ENCODE data around the gene SMIM1.

Gene SMIM1

GRCh38 chr1:3752400-3752945, 20.1 kb upstream of the SMIM1 start, which contains the start of gene CCDC27:
Gene CCDC27, plus strand, starts transcription at chr1:3752450. Its CDS starts 32 bp downstream, at chr1:3752482.
- H3K4me1 ChIP-seq (ENCODE audit: insufficient read depth, low read length, poor library complexity, severe bottlenecking), result no peaks in the 10 kb centered on the region
- H3K9me2 ChIP-seq (replicated peaks; ENCODE audit: low read depth, low read length), result no peaks in the 10 kb centered on the region
- H4K20me1 ChIP-seq (ENCODE audit: insufficient read depth, low read length, poor library complexity, severe bottlenecking), result no peaks in the 10 kb centered on the region
- H3K36me3 ChIP-seq (ENCODE audit: insufficient read depth, low read length), result no peaks in the 10 kb centered on the region
- no peak within 1 kb of the TSS for H3K4me3 ChIP-seq (ENCODE audit: low read length, poor library complexity, severe bottlenecking)
- H3K4me2 ChIP-seq (ENCODE audit: low read depth, low read length, poor library complexity, severe bottlenecking), result no peak within 1 kb of the TSS
- no peak for TF ChIP-seq CTCF (conservative IDR thresholded peaks at IDR 0.05; ENCODE audit: low read length)
- TF ChIP-seq EZH2phosphoT487 (IDR thresholded peaks at IDR 0.05; ENCODE audit: borderline replicate concordance), result no peak
- no peaks in the 10 kb centered on the region for H3K79me2 ChIP-seq (ENCODE audit: insufficient read depth, low read length)
- H3K9ac ChIP-seq (ENCODE audit: low read depth, low read length, poor library complexity, severe bottlenecking), result no peak within 1 kb of the TSS
- H2AFZ ChIP-seq (ENCODE audit: low read length), result no peak within 1 kb of the TSS
- H3K9me3 ChIP-seq (ENCODE audit: insufficient read depth, low read depth, low read length), result no peaks in the 10 kb centered on the region
- no peaks in the 10 kb centered on the region for H3F3A ChIP-seq (ENCODE audit: low read depth)
- H3K27me3 ChIP-seq (ENCODE audit: insufficient read depth, low read length, poor library complexity, severe bottlenecking), result no peaks in the 10 kb centered on the region

GRCh38 chr1:3753656-3754454, 18.7 kb upstream of the SMIM1 start:
- Histone ChIP-seq H4K20me1 (ENCODE audit: insufficient read depth, low read length, poor library complexity, severe bottlenecking) (no peaks in the 10 kb centered on the region), H3K9ac (ENCODE audit: low read depth, low read length, poor library complexity, severe bottlenecking) (no peak overlapping the region), H3K27me3 (ENCODE audit: insufficient read depth, low read length, poor library complexity, severe bottlenecking) (no peaks in the 10 kb centered on the region), H3K9me2 (replicated peaks; ENCODE audit: low read depth, low read length) (no peaks in the 10 kb centered on the region), H3F3A (ENCODE audit: low read depth) (no peaks in the 10 kb centered on the region), H3K4me3 (ENCODE audit: low read length, poor library complexity, severe bottlenecking) (no peak overlapping the region), H3K4me2 (ENCODE audit: low read depth, low read length, poor library complexity, severe bottlenecking) (no peak overlapping the region), H3K36me3 (ENCODE audit: insufficient read depth, low read length) (no peaks in the 10 kb centered on the region), H3K79me2 (ENCODE audit: insufficient read depth, low read length) (no peaks in the 10 kb centered on the region), H3K4me1 (ENCODE audit: insufficient read depth, low read length, poor library complexity, severe bottlenecking) (no peaks in the 10 kb centered on the region), H2AFZ (ENCODE audit: low read length) (no peak overlapping the region), H3K9me3 (ENCODE audit: insufficient read depth, low read depth, low read length) (no peaks in the 10 kb centered on the region)
- TF ChIP-seq CTCF (conservative IDR thresholded peaks at IDR 0.05; ENCODE audit: low read length) (no peak), EZH2phosphoT487 (IDR thresholded peaks at IDR 0.05; ENCODE audit: borderline replicate concordance) (no peak)

- H3K36me3 ChIP-seq (ENCODE audit: insufficient read depth, low read length), result no peaks in the 10 kb centered on the region
- no peak overlapping the region for H2AFZ ChIP-seq (ENCODE audit: low read length)
- no peaks in the 10 kb centered on the region for H3K79me2 ChIP-seq (ENCODE audit: insufficient read depth, low read length)
- no peak overlapping the region for H3K4me2 ChIP-seq (ENCODE audit: low read depth, low read length, poor library complexity, severe bottlenecking)
- H3K9me2 ChIP-seq (replicated peaks; ENCODE audit: low read depth, low read length), result no peaks in the 10 kb centered on the region
- H3K27me3 ChIP-seq (ENCODE audit: insufficient read depth, low read length, poor library complexity, severe bottlenecking), result no peaks in the 10 kb centered on the region
- no peak overlapping the region for H3K4me3 ChIP-seq (ENCODE audit: low read length, poor library complexity, severe bottlenecking)
- H3K4me1 ChIP-seq (ENCODE audit: insufficient read depth, low read length, poor library complexity, severe bottlenecking), result no peaks in the 10 kb centered on the region
- no peak overlapping the region for H3K9ac ChIP-seq (ENCODE audit: low read depth, low read length, poor library complexity, severe bottlenecking)
- no peaks in the 10 kb centered on the region for H4K20me1 ChIP-seq (ENCODE audit: insufficient read depth, low read length, poor library complexity, severe bottlenecking)
- TF ChIP-seq EZH2phosphoT487 (IDR thresholded peaks at IDR 0.05; ENCODE audit: borderline replicate concordance) (no peak), CTCF (conservative IDR thresholded peaks at IDR 0.05; ENCODE audit: low read length) (no peak)
- no peaks in the 10 kb centered on the region for H3K9me3 ChIP-seq (ENCODE audit: insufficient read depth, low read depth, low read length)
- no peaks in the 10 kb centered on the region for H3F3A ChIP-seq (ENCODE audit: low read depth)
These were observed 16.2 kb upstream of the SMIM1 start for GRCh38 chr1:3756394-3756793.

Measured in Loucy (cell line).